ENCODE data around the gene RNF144B. TPM values are rescaled to one million over a fixed set of nuclear protein-coding genes. Genes with fewer than 3 reads are reported as not detected.
"Not testable (repeated sequence)": the region's sequence is repeated elsewhere in the genome, so short reads cannot be mapped to it uniquely, and the experiment has no call there.

RNF144B gene
- total RNA-seq, 4 donors from 2014 or later = 67.3 to 143 (median 114) TPM

DNA sequence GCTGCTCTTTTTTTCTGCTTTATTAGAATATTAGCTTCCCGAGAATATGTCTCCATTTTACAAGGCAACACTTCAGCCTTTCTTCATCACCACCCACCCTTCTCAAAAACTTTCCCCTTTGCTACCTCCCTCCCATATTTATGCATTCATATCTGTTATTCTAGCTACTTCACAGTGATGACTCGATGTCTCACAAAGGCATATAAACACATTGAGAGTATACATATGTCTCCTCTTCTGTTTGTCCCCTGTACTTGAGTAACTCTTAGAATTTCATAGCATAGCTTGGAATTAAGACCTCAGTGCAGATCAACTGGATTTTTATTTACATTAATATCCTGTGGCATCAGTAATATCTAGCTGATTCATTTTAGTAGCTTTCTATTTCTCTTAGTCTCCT lies 6.5 kb downstream of the RNF144B start:
- intact Hi-C loops (cut with DNase I) = no loop called here
- Histone ChIP-seq H3K4me3 (replicated peaks in 1 of 3) (no peak overlapping the region), H3K36me3 (no peaks in the 10 kb centered on the region), H3K27me3 (no peaks in the 10 kb centered on the region), H3K9me3 (no peaks in the 10 kb centered on the region), H3K4me1 (peaks cover 44 to 61% of the 10 kb centered on the region in 2 donors), H3K27ac (no peak overlapping the region)
- TF ChIP-seq, protein P1, sequence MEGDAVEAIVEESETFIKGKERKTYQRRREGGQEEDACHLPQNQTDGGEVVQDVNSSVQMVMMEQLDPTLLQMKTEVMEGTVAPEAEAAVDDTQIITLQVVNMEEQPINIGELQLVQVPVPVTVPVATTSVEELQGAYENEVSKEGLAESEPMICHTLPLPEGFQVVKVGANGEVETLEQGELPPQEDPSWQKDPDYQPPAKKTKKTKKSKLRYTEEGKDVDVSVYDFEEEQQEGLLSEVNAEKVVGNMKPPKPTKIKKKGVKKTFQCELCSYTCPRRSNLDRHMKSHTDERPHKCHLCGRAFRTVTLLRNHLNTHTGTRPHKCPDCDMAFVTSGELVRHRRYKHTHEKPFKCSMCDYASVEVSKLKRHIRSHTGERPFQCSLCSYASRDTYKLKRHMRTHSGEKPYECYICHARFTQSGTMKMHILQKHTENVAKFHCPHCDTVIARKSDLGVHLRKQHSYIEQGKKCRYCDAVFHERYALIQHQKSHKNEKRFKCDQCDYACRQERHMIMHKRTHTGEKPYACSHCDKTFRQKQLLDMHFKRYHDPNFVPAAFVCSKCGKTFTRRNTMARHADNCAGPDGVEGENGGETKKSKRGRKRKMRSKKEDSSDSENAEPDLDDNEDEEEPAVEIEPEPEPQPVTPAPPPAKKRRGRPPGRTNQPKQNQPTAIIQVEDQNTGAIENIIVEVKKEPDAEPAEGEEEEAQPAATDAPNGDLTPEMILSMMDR (IDR thresholded peaks at IDR 0.05) = no peak
- no peak for TF ChIP-seq POLR2A (IDR thresholded peaks at IDR 0.05)
- DNase-seq = no peak
- WGBS, 2 donors = 92 to 96% methylated on average over 2 of the region's 2 CpGs

DNA sequence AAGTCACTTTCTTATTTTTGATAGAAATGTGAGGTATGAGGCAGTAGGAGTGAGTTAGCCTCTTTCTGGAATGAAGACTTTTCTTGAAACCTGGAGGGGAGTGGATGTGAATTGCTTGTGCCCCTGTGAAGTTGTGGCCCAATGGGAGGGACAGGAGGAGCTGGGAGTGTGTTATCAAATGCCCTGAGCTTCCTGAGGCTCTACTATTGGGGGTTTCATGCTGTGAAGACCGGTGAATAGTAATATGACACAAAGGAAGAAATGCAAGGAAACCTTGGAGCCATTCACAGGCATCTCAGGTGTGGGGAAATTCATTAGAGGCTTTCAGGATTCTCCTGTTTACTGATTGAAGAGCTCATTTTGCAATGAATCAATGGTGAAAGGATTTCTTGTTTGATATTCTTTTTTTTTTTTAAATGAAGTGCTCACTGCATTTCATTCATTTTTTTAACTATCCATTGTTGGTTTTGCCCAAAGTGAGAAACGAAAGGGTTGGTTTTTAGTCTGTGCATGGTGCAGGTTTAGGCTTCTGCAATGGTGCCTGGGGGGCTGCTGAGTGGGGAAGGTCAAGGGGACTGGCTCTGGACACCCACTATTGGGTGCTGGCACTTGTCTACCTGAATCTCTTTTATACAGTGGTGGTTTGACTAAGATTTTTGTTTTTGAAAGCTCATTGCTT lies 8.2 kb downstream of the RNF144B start:
- no peaks in the 10 kb centered on the region for H3K27me3 ChIP-seq
- H3K4me1 ChIP-seq = peaks cover 44 to 64% of the 10 kb centered on the region in 2 donors
- intact Hi-C loops (cut with DNase I) = no loop called here
- peak overlapping the region in 2 of 3 donors; percentile 22 to 24 for H3K27ac ChIP-seq
- WGBS, 2 donors = 28 to 35% methylated on average over 2 of the region's 2 CpGs
- no peak for DNase-seq
- no peak overlapping the region for H3K4me3 ChIP-seq (replicated peaks in 1 of 3)
- no peaks in the 10 kb centered on the region for H3K9me3 ChIP-seq
- no peak for TF ChIP-seq POLR2A (IDR thresholded peaks at IDR 0.05)
- TF ChIP-seq, protein P1 (IDR thresholded peaks at IDR 0.05) = no peak
- H3K36me3 ChIP-seq = peaks cover 9 to 11% of the 10 kb centered on the region in 2 donors

GRCh38 chr6:18395856-18396197 lies 8.7 kb downstream of the RNF144B start:
- H3K4me1 ChIP-seq = peaks cover 44 to 68% of the 10 kb centered on the region in 2 donors
- no peaks in the 10 kb centered on the region for H3K9me3 ChIP-seq
- no peak overlapping the region for H3K4me3 ChIP-seq (replicated peaks in 1 of 3)
- TF ChIP-seq, protein P1 (IDR thresholded peaks at IDR 0.05) = no peak
- DNase-seq = no peak
- H3K27ac ChIP-seq = peak overlapping the region in 1 of 3 donors; percentile 24
- H3K27me3 ChIP-seq = no peaks in the 10 kb centered on the region
- peaks cover 13 to 14% of the 10 kb centered on the region in 2 donors for H3K36me3 ChIP-seq
- WGBS, 2 donors = 94 to 95% methylated on average over 1 of the region's 1 CpG
- intact Hi-C loops (cut with DNase I) = no loop called here

DNA sequence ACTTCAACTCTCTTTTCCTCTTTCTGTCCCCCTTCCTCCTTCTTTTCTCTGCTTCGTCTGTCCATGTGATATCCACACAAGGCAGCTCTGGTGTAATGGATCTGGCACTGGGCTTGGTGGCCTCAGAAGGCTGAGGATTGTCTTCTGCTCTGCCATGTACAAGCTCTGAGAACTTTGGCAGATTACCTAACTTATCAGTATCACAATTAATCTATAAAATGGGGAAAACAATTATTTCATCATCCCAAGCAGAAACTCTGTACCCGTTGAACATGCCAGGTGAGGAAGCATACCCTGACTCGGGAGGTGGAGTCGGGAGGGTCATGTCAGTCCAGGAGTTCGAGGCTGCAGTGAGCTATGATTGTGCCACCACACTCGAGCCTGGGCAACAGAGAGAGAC lies 10.6 kb downstream of the RNF144B start:
- TF ChIP-seq, protein P1 (IDR thresholded peaks at IDR 0.05) = no peak
- TF ChIP-seq POLR2A (IDR thresholded peaks at IDR 0.05) = no peak
- H3K4me1 ChIP-seq = peaks cover 28 to 59% of the 10 kb centered on the region in 2 donors
- H3K4me3 ChIP-seq (replicated peaks in 1 of 3) = no peak overlapping the region
- H3K9me3 ChIP-seq = no peaks in the 10 kb centered on the region
- WGBS, 2 donors = 86 to 97% methylated on average over 6 of the region's 6 CpGs
- H3K27ac ChIP-seq = peak overlapping the region in 1 of 3 donors; percentile 32
- no peaks in the 10 kb centered on the region for H3K27me3 ChIP-seq
- intact Hi-C loops (cut with DNase I) = no loop called here
- DNase-seq = no peak
- peaks cover 13 to 18% of the 10 kb centered on the region in 2 donors for H3K36me3 ChIP-seq

- H3K4me1 ChIP-seq = peaks cover 23 to 55% of the 10 kb centered on the region in 2 donors
- H3K4me3 ChIP-seq (replicated peaks in 1 of 3); H3K27ac ChIP-seq; H3K27me3 ChIP-seq; DNase-seq; H3K9me3 ChIP-seq; intact Hi-C loops (cut with DNase I): not testable (repeated sequence)
- 86 to 91% methylated on average over 4 of the region's 4 CpGs for WGBS, 2 donors
- peaks cover 13 to 18% of the 10 kb centered on the region in 2 donors for H3K36me3 ChIP-seq
These were observed 11.1 kb downstream of the RNF144B start for GRCh38 chr6:18398225-18398624.

Data from thyroid gland (tissue), 4 donors.